Activated CD8-positive, alpha-beta T cell treated with anti-CD3 and anti-CD28 coated beads for 36 hours (primary cell): ENCODE measurements around the gene CAB39. TPM values are rescaled to one million over a fixed set of nuclear protein-coding genes. Genes with fewer than 3 reads are reported as not detected.

Source experiments
- ATAC-seq: fragments of 200-7000 bp; cut with Tn5 transposase; one replicate; pipeline ENCODE4 v1.10.0; 2021; ENCODE audit warnings: mild to moderate bottlenecking, moderate library complexity
- CTCF ChIA-PET: fragments of 350-600 bp; sonication (Branson Sonifier 250); formaldehyde crosslinking; loops from one replicate; lab custom pipeline; 2021; ENCODE audit warnings: antibody characterized with exemption; lab: Charles Lee
- POLR2A ChIA-PET: fragments of 350-600 bp; sonication (Branson Sonifier 250); formaldehyde crosslinking; loops from one replicate; lab custom pipeline; 2021; ENCODE audit warnings: antibody characterized with exemption; lab: Charles Lee
- DNase-seq: peaks from one replicate; pipeline ENCODE4 v3.0.0-alpha.2; 2020
- H3K27ac Mint-ChIP-seq: one replicate; pipeline ENCODE4 v1.8.0; 2021; ENCODE audit warnings: mild to moderate bottlenecking, mixed read lengths
- H3K27me3 Mint-ChIP-seq: one replicate; pipeline ENCODE4 v1.8.0; 2021; ENCODE audit warnings: mixed read lengths
- H3K36me3 Mint-ChIP-seq: one replicate; pipeline ENCODE4 v1.8.0; 2021; ENCODE audit warnings: low read depth, mixed read lengths
- H3K4me1 Mint-ChIP-seq: one replicate; pipeline ENCODE4 v1.8.0; 2021; ENCODE audit warnings: low read depth, mixed read lengths
- H3K4me3 Mint-ChIP-seq: one replicate; pipeline ENCODE4 v1.8.0; 2021; ENCODE audit warnings: mild to moderate bottlenecking, moderate library complexity, mixed read lengths
- H3K9me3 Mint-ChIP-seq: one replicate; pipeline ENCODE4 v1.8.0; 2021; ENCODE audit warnings: mixed read lengths
- CTCF ChIP-seq: fragments of 200-600 bp; IDR thresholded peaks from one replicate; pipeline ENCODE4 v1.8.0; 2022; ENCODE audit warnings: antibody characterized with exemption, mild to moderate bottlenecking
- intact Hi-C: fragments of 100-400 bp; cut with micrococcal nuclease; formaldehyde crosslinking; loops from one replicate; pipeline ENCODE4 v1.10.0; 2022
- total RNA-seq, 2 experiments: library from RNA; stranded (reverse); gene quantifications; one replicate each; pipeline ENCODE4 v1.2.3, GENCODE V29; 2021

The CAB39 gene
- total RNA-seq, 2 experiments from 2014 or later, result 119 to 120 TPM

- Mint-ChIP-seq H3K4me3 (no peak overlapping the region), H3K27ac (no peak overlapping the region), H3K36me3 (no peaks in the 10 kb centered on the region), H3K27me3 (peaks cover 7% of the 10 kb centered on the region), H3K4me1 (peaks cover 40% of the 10 kb centered on the region), H3K9me3 (no peaks in the 10 kb centered on the region)
- ChIA-PET POLR2A (interaction anchor here (0.8 to 1.1 kb wide), 4 partner anchors 11 to 123 kb away, joined by 3 to 4 read pairs (median 4); no protein-coding TSS in a partner anchor), CTCF (interaction anchor here (0.6 to 3.2 kb wide), 9 partner anchors 11 to 551 kb away, joined by 3 to 15 read pairs (median 4); no protein-coding TSS in a partner anchor)
- ATAC-seq, result peak; percentile 37
- no peak for TF ChIP-seq CTCF
- DNase-seq, result peak; percentile 54
- intact Hi-C loops, result no loop called here
Observed at GRCh38 chr2:230861552-230862255, 149.1 kb downstream of the CAB39 start.

GRCh38 chr2:230862292-230862691 is 149.7 kb downstream of the CAB39 start:
- no peaks in the 10 kb centered on the region for H3K36me3 Mint-ChIP-seq
- H3K27me3 Mint-ChIP-seq, result peaks cover 7% of the 10 kb centered on the region
- CTCF ChIA-PET, result interaction anchor here (1.1 to 3.2 kb wide), 7 partner anchors 9 to 191 kb away, joined by 3 to 15 read pairs (median 4); no protein-coding TSS in a partner anchor
- H3K27ac Mint-ChIP-seq, result no peak overlapping the region
- TF ChIP-seq CTCF, result no peak
- no peaks in the 10 kb centered on the region for H3K9me3 Mint-ChIP-seq
- peaks cover 46% of the 10 kb centered on the region for H3K4me1 Mint-ChIP-seq
- DNase-seq (no peak), ATAC-seq (no peak)
- POLR2A ChIA-PET, result interaction anchor here (0.9 to 1.7 kb wide), 3 partner anchors 10 to 122 kb away, joined by 3 to 5 read pairs (median 4); no protein-coding TSS in a partner anchor
- intact Hi-C loops, result no loop called here
- no peak overlapping the region for H3K4me3 Mint-ChIP-seq

GRCh38 chr2:230863031-230863430 is 150.4 kb downstream of the CAB39 start:
- Mint-ChIP-seq H3K4me1 (peaks cover 47% of the 10 kb centered on the region), H3K9me3 (no peaks in the 10 kb centered on the region)

GRCh38 chr2:230863442-230864121 is 150.9 kb downstream of the CAB39 start:
- H3K9me3 Mint-ChIP-seq, result no peaks in the 10 kb centered on the region
- CTCF ChIA-PET, result interaction anchor here (1.1 to 3.2 kb wide), 6 partner anchors 10 to 124 kb away, joined by 3 to 17 read pairs (median 6); no protein-coding TSS in a partner anchor
- peak overlapping the region; percentile 73 for H3K4me3 Mint-ChIP-seq
- no peak for ATAC-seq
- no peak for TF ChIP-seq CTCF
- H3K36me3 Mint-ChIP-seq, result no peaks in the 10 kb centered on the region
- H3K27ac Mint-ChIP-seq, result no peak overlapping the region
- peaks cover 2% of the 10 kb centered on the region for H3K27me3 Mint-ChIP-seq
- POLR2A ChIA-PET, result interaction anchor here (0.7 to 1.7 kb wide), 3 partner anchors 10 to 57 kb away, joined by 3 to 5 read pairs (median 5); no protein-coding TSS in a partner anchor
- H3K4me1 Mint-ChIP-seq, result peaks cover 47% of the 10 kb centered on the region
- intact Hi-C loops, result no loop called here
- no peak for DNase-seq

More at GRCh38 chr2:230863031-230863430, 150.4 kb downstream of the CAB39 start:
- no peak overlapping the region for H3K4me3 Mint-ChIP-seq
- ChIA-PET POLR2A (interaction anchor here (1.7 kb wide), 1 partner anchor 57 kb away, joined by 5 read pairs; no protein-coding TSS in a partner anchor), CTCF (interaction anchor here (1.1 to 3.2 kb wide), 7 partner anchors 9 to 125 kb away, joined by 3 to 17 read pairs (median 6); no protein-coding TSS in a partner anchor)
- ATAC-seq (no peak), DNase-seq (no peak)
- no peak for TF ChIP-seq CTCF
- H3K27ac Mint-ChIP-seq, result no peak overlapping the region
- no peaks in the 10 kb centered on the region for H3K36me3 Mint-ChIP-seq
- peaks cover 2% of the 10 kb centered on the region for H3K27me3 Mint-ChIP-seq
- intact Hi-C loops, result no loop called here
